IPS-11a (cell line): Measurements from ENCODE around the gene MAST2.
"Not testable (repeated sequence)": the region's sequence is repeated elsewhere in the genome, so short reads cannot be mapped to it uniquely, and the experiment has no call there.

Experiments
- H3K4me3 ChIP-seq: one replicate; pipeline ENCODE4 v1.5.1; 2013; ENCODE audit warnings: low read depth, low read length, control low read depth

MAST2 gene

GRCh38 chr1:45809761-45810160, 6.3 kb downstream of the MAST2 start:
- H3K4me3 ChIP-seq: no peak overlapping the region

- no peak overlapping the region for H3K4me3 ChIP-seq
These were observed 11.4 kb downstream of the MAST2 start for GRCh38 chr1:45814776-45815175.

GRCh38 chr1:45815667-45816458, 12.5 kb downstream of the MAST2 start:
- no peak overlapping the region for H3K4me3 ChIP-seq

GRCh38 chr1:45820173-45820572, 16.8 kb downstream of the MAST2 start:
- no peak overlapping the region for H3K4me3 ChIP-seq

- no peak overlapping the region for H3K4me3 ChIP-seq
These were observed 17.4 kb downstream of the MAST2 start for GRCh38 chr1:45820788-45821187.

GRCh38 chr1:45822644-45823043, 19.2 kb downstream of the MAST2 start:
- H3K4me3 ChIP-seq: no peak overlapping the region

- no peak overlapping the region for H3K4me3 ChIP-seq
These were observed 21.2 kb downstream of the MAST2 start for GRCh38 chr1:45824607-45825006.

GRCh38 chr1:45827256-45827655, 23.8 kb downstream of the MAST2 start:
- no peak overlapping the region for H3K4me3 ChIP-seq

GRCh38 chr1:45828841-45829240, 25.4 kb downstream of the MAST2 start:
- no peak overlapping the region for H3K4me3 ChIP-seq

GRCh38 chr1:45833361-45833760, 29.9 kb downstream of the MAST2 start:
- H3K4me3 ChIP-seq: no peak overlapping the region

- no peak overlapping the region for H3K4me3 ChIP-seq
These were observed 31.3 kb downstream of the MAST2 start for GRCh38 chr1:45834689-45835088.

GRCh38 chr1:45836451-45836850, 33.0 kb downstream of the MAST2 start:
- H3K4me3 ChIP-seq: no peak overlapping the region

GRCh38 chr1:45836861-45837260, 33.4 kb downstream of the MAST2 start:
- H3K4me3 ChIP-seq: not testable (repeated sequence)

GRCh38 chr1:45838322-45838721, 34.9 kb downstream of the MAST2 start:
- not testable (repeated sequence) for H3K4me3 ChIP-seq

GRCh38 chr1:45840704-45841103, 37.3 kb downstream of the MAST2 start:
- H3K4me3 ChIP-seq: no peak overlapping the region

- H3K4me3 ChIP-seq: no peak overlapping the region
These were observed 39.4 kb downstream of the MAST2 start for GRCh38 chr1:45842786-45843185.

GRCh38 chr1:45843474-45843905, 40.1 kb downstream of the MAST2 start:
- no peak overlapping the region for H3K4me3 ChIP-seq

- H3K4me3 ChIP-seq: not testable (repeated sequence)
These were observed 40.6 kb downstream of the MAST2 start for GRCh38 chr1:45844000-45844399.

- no peak overlapping the region for H3K4me3 ChIP-seq
These were observed 43.5 kb downstream of the MAST2 start for GRCh38 chr1:45846931-45847330.

- H3K4me3 ChIP-seq: no peak overlapping the region
These were observed 44.7 kb downstream of the MAST2 start for GRCh38 chr1:45848097-45848496.

GRCh38 chr1:45848714-45849113, 45.3 kb downstream of the MAST2 start:
- H3K4me3 ChIP-seq: no peak overlapping the region

GRCh38 chr1:45850017-45850416, 46.6 kb downstream of the MAST2 start:
- H3K4me3 ChIP-seq: no peak overlapping the region

GRCh38 chr1:45854724-45855123, 51.3 kb downstream of the MAST2 start:
- no peak overlapping the region for H3K4me3 ChIP-seq
